H9 (cell line): ENCODE measurements around the gene KCTD16. TPM values are rescaled to one million over a fixed set of nuclear protein-coding genes. Genes with fewer than 3 reads are reported as not detected.
A peak's percentile ranks its signal among the peaks of the same experiment; 100 is the strongest.

Experiments used
- DNase-seq: peaks from one replicate; pipeline ENCODE4 v3.0.0-alpha.2; 2017
- H2AFZ ChIP-seq: one replicate; pipeline ENCODE4 v1.6.1; 2013; ENCODE audit warnings: mild to moderate bottlenecking, low read length, control low read depth, moderate library complexity
- H2AK5ac ChIP-seq: 2 replicates; pipeline ENCODE4 v1.6.1; 2013; ENCODE audit warnings: low read length, control low read depth, mixed read lengths; ENCODE audit not compliant: insufficient read length
- H2BK120ac ChIP-seq: one replicate; pipeline ENCODE4 v1.6.1; 2013; ENCODE audit warnings: low read depth, mild to moderate bottlenecking, low read length, control low read depth, inconsistent platforms; ENCODE audit not compliant: poor library complexity, severe bottlenecking
- H2BK12ac ChIP-seq: 2 replicates; pipeline ENCODE4 v1.6.1; 2013; ENCODE audit warnings: low read length, control low read depth, mixed read lengths, low read depth; ENCODE audit not compliant: insufficient read length
- H2BK15ac ChIP-seq: 2 replicates; pipeline ENCODE4 v1.6.1; 2013; ENCODE audit warnings: low read depth, low read length, control low read depth
- H2BK20ac ChIP-seq: one replicate; pipeline ENCODE4 v1.6.1; 2013; ENCODE audit warnings: low read depth, mild to moderate bottlenecking, low read length, control low read depth, inconsistent platforms; ENCODE audit not compliant: poor library complexity, severe bottlenecking
- H2BK5ac ChIP-seq: 2 replicates; pipeline ENCODE4 v1.6.1; 2013; ENCODE audit warnings: low read length, control low read depth, mixed read lengths; ENCODE audit not compliant: insufficient read length
- H3K14ac ChIP-seq: 2 replicates; pipeline ENCODE4 v1.6.1; 2013; ENCODE audit warnings: low read length, control low read depth; ENCODE audit not compliant: insufficient read depth
- H3K18ac ChIP-seq: 2 replicates; pipeline ENCODE4 v1.6.1; 2013; ENCODE audit warnings: low read depth, mild to moderate bottlenecking, mixed read lengths, low read length, control low read depth; ENCODE audit not compliant: insufficient read length
- H3K23ac ChIP-seq: 2 replicates; pipeline ENCODE4 v1.6.1; 2013; ENCODE audit warnings: low read length, control low read depth, mixed read lengths, low read depth; ENCODE audit not compliant: insufficient read length
- H3K23me2 ChIP-seq: 2 replicates; pipeline ENCODE4 v1.6.1; 2013; ENCODE audit warnings: low read depth, mild to moderate bottlenecking, mixed read lengths, low read length, control low read depth; ENCODE audit not compliant: insufficient read length, poor library complexity, severe bottlenecking
- H3K27ac ChIP-seq: 2 replicates; pipeline ENCODE4 v1.5.1; 2013; ENCODE audit warnings: low read length, control low read depth, mixed read lengths, low read depth; ENCODE audit not compliant: insufficient read length
- H3K27me3 ChIP-seq: 2 replicates; pipeline ENCODE4 v1.6.1; 2013; ENCODE audit warnings: low read length, control low read depth, inconsistent platforms; ENCODE audit not compliant: insufficient read depth
- H3K4ac ChIP-seq: 2 replicates; pipeline ENCODE4 v1.6.1; 2013; ENCODE audit warnings: low read depth, mild to moderate bottlenecking, control low read depth, inconsistent platforms, low read length, moderate library complexity
- H3K4me1 ChIP-seq: 2 replicates; pipeline ENCODE4 v1.6.1; 2013; ENCODE audit warnings: low read length, control low read depth, inconsistent platforms; ENCODE audit not compliant: insufficient read depth
- H3K4me2 ChIP-seq: 2 replicates; pipeline ENCODE4 v1.6.1; 2013; ENCODE audit warnings: low read length, control low read depth, mixed read lengths; ENCODE audit not compliant: insufficient read length, insufficient read depth
- H3K56ac ChIP-seq: 2 replicates; pipeline ENCODE4 v1.6.1; 2013; ENCODE audit warnings: low read depth, mild to moderate bottlenecking, mixed read lengths, low read length, control low read depth; ENCODE audit not compliant: insufficient read length
- H3K79me1 ChIP-seq: 2 replicates; pipeline ENCODE4 v1.6.1; 2013; ENCODE audit warnings: low read depth, mild to moderate bottlenecking, moderate library complexity, low read length, control low read depth, inconsistent platforms; ENCODE audit not compliant: insufficient read depth, poor library complexity, severe bottlenecking
- H3K79me2 ChIP-seq: 2 replicates; pipeline ENCODE4 v1.6.1; 2013; ENCODE audit warnings: low read length, control low read depth, inconsistent platforms; ENCODE audit not compliant: insufficient read depth
- H3K9ac ChIP-seq: 2 replicates; pipeline ENCODE4 v1.6.1; 2013; ENCODE audit warnings: low read length, control low read depth, mixed read lengths; ENCODE audit not compliant: insufficient read length; ENCODE audit errors: extremely low read depth
- H3K9me3 ChIP-seq: one replicate; pipeline ENCODE4 v1.6.1; 2013; ENCODE audit warnings: low read depth, low read length, inconsistent platforms; ENCODE audit not compliant: control insufficient read depth
- H3T11ph ChIP-seq: one replicate; pipeline ENCODE4 v1.6.1; 2013; ENCODE audit warnings: mild to moderate bottlenecking, low read length, control low read depth, inconsistent platforms
- H4K20me1 ChIP-seq: one replicate; pipeline ENCODE4 v1.6.1; 2013; ENCODE audit not compliant: control insufficient read depth, insufficient read length, insufficient read depth
- H4K5ac ChIP-seq: 2 replicates; pipeline ENCODE4 v1.6.1; 2013; ENCODE audit warnings: low read depth, mild to moderate bottlenecking, mixed read lengths, low read length, control low read depth; ENCODE audit not compliant: insufficient read length
- H4K8ac ChIP-seq: replicated peaks from 2 replicates; pipeline ENCODE4 v1.6.1; 2013; ENCODE audit warnings: low read length, control low read depth, mixed read lengths, low read depth; ENCODE audit not compliant: insufficient read length
- H4K91ac ChIP-seq: 2 replicates; pipeline ENCODE4 v1.6.1; 2013; ENCODE audit warnings: low read depth, mild to moderate bottlenecking, moderate library complexity, mixed read lengths, low read length, control low read depth; ENCODE audit not compliant: insufficient read length
- H3K27ac Mint-ChIP-seq, 3 experiments: 2 replicates in 2 of 3; 3 replicates in 1 of 3; pipeline ENCODE4 v1.8.0; 2020 to 2021; ENCODE audit warnings: mixed read lengths in 3 of 3, mild to moderate bottlenecking in 1 of 3, moderate library complexity in 1 of 3
- H3K27me3 Mint-ChIP-seq: 2 replicates; pipeline ENCODE4 v1.8.0; 2021; ENCODE audit warnings: low read depth, mild to moderate bottlenecking, moderate library complexity, mixed read lengths
- H3K36me3 Mint-ChIP-seq, 3 experiments: 2 replicates in 2 of 3; 3 replicates in 1 of 3; pipeline ENCODE4 v1.8.0; 2020 to 2021; ENCODE audit warnings: low read depth in 3 of 3, mixed read lengths in 3 of 3; ENCODE audit not compliant: insufficient read depth in 1 of 3
- H3K4me1 Mint-ChIP-seq, 2 experiments: 2 replicates each; pipeline ENCODE4 v1.8.0; 2020; ENCODE audit warnings: mixed read lengths in 2 of 2
- H3K4me3 Mint-ChIP-seq, 2 experiments: 2 replicates in 1 of 2; 3 replicates in 1 of 2; pipeline ENCODE4 v1.8.0; 2020 to 2021; ENCODE audit warnings: mild to moderate bottlenecking in 2 of 2, mixed read lengths in 2 of 2, moderate library complexity in 1 of 2
- H3K9me3 Mint-ChIP-seq, 2 experiments: 2 replicates in 1 of 2; 3 replicates in 1 of 2; pipeline ENCODE4 v1.8.0; 2020; ENCODE audit warnings: mild to moderate bottlenecking in 2 of 2, mixed read lengths in 2 of 2, moderate library complexity in 1 of 2
- CTCF ChIP-seq: fragments of 200-600 bp; sonication (generic); conservative IDR thresholded peaks from 3 replicates; pipeline ENCODE4 v1.8.0; 2021; ENCODE audit warnings: antibody characterized with exemption, mild to moderate bottlenecking
- total RNA-seq: library from RNA; stranded (reverse); gene quantifications from 2 replicates; pipeline ENCODE4 v1.2.1, GENCODE V29; 2021

KCTD16 gene
- total RNA-seq, 1 experiment from 2014 or later = 0.09 TPM

DNA sequence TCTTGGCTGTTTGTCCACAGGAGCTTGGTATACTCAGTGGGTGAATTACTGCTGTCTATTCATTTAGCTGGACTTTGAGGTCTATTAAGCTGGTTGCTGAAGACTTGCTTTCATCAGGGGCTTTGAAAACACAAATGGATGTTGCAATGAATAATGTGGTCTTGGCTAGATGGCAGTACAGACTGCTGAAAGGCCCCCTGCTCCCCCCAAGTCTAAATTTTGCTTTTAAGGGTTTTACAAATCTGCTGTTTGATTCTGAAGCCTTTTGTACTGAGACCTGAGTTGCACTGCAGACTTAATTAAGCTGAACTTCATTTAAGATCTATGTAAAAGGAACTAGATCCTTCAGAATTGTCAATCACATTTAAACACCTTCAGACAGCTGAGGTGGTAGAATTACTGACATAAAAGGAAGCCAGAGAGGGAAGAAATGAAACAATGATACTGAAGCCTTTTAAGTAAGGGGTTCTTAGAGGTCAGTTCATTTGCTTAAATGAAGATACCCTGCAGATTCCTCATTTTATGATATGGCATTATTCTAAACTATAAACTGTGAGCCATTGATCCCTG, 37.3 kb downstream of the KCTD16 start:
- H3K9me3 ChIP-seq = no peaks in the 10 kb centered on the region
- H3K56ac ChIP-seq = no peak overlapping the region
- no peaks in the 10 kb centered on the region for H3K79me1 ChIP-seq
- no peak overlapping the region for H2BK120ac ChIP-seq
- H3K79me2 ChIP-seq = no peaks in the 10 kb centered on the region
- no peak overlapping the region for H3K18ac ChIP-seq
- no peak overlapping the region for H3K9ac ChIP-seq
- H4K8ac ChIP-seq = no peak overlapping the region
- Mint-ChIP-seq H3K4me3 (no peak overlapping the region), H3K27me3 (peaks cover 36% of the 10 kb centered on the region), H3K4me1 (peaks cover 12 to 16% of the 10 kb centered on the region in 2 experiments), H3K36me3 (no peaks in the 10 kb centered on the region), H3K9me3 (no peaks in the 10 kb centered on the region; a peak in 1 of 5 replicates), H3K27ac (no peak overlapping the region)
- no peak overlapping the region for H3K4me2 ChIP-seq
- no peak overlapping the region for H2BK12ac ChIP-seq
- no peak overlapping the region for H3K4ac ChIP-seq
- no peak overlapping the region for H4K5ac ChIP-seq
- H4K20me1 ChIP-seq = no peaks in the 10 kb centered on the region
- H3K23ac ChIP-seq = no peak overlapping the region
- H3K27me3 ChIP-seq = no peaks in the 10 kb centered on the region
- H2AFZ ChIP-seq = no peak overlapping the region
- no peak overlapping the region for H2AK5ac ChIP-seq
- no peaks in the 10 kb centered on the region for H3K4me1 ChIP-seq
- H3T11ph ChIP-seq = no peak overlapping the region
- peak; percentile 26; the same call in 2 of the 3 replicates for TF ChIP-seq CTCF
- H3K23me2 ChIP-seq = peaks cover 5% of the 10 kb centered on the region
- no peak overlapping the region for H2BK15ac ChIP-seq
- H2BK20ac ChIP-seq = no peak overlapping the region
- H4K91ac ChIP-seq = no peak overlapping the region
- no peak for DNase-seq
- no peak overlapping the region for H2BK5ac ChIP-seq
- H3K14ac ChIP-seq = no peak overlapping the region
- H3K27ac ChIP-seq = no peak overlapping the region
